GM18511 (cell line): ENCODE data around the gene PPP2R5C.

Experiments
- ATAC-seq: cut with Tn5 transposase; IDR thresholded peaks from one replicate; pipeline ENCODE4 v1.9.1; 2021; ENCODE audit warnings: mild to moderate bottlenecking, moderate library complexity; ENCODE audit not compliant: unreplicated experiment

Gene PPP2R5C

GRCh38 chr14:101754893-101755292 lies 6.6 kb upstream of the PPP2R5C start:
- no peak for ATAC-seq

GRCh38 chr14:101755591-101756324 lies 5.8 kb upstream of the PPP2R5C start:
- ATAC-seq: no peak

- no peak for ATAC-seq
These were observed 4.3 kb upstream of the PPP2R5C start for GRCh38 chr14:101757064-101757838.

- no peak for ATAC-seq
These were observed 3.7 kb upstream of the PPP2R5C start for GRCh38 chr14:101757839-101758211.

GRCh38 chr14:101758913-101759593 lies 2.5 kb upstream of the PPP2R5C start:
- no peak for ATAC-seq

- ATAC-seq: peak; percentile 53
These were observed 1.1 kb upstream of the PPP2R5C start for GRCh38 chr14:101760138-101761011.

GRCh38 chr14:101761881-101762529 lies 496 bp downstream of the PPP2R5C start:
- peak; percentile 30 for ATAC-seq

GRCh38 chr14:101762530-101763101 lies 1.1 kb downstream of the PPP2R5C start:
- ATAC-seq: no peak

- no peak for ATAC-seq
These were observed 2.6 kb downstream of the PPP2R5C start for GRCh38 chr14:101763941-101764709.

- no peak for ATAC-seq
These were observed 6.3 kb downstream of the PPP2R5C start for GRCh38 chr14:101767618-101768362.

GRCh38 chr14:101770183-101770582 lies 8.7 kb downstream of the PPP2R5C start:
- ATAC-seq: no peak

GRCh38 chr14:101772770-101773169 lies 11.3 kb downstream of the PPP2R5C start:
- ATAC-seq: no peak

- no peak for ATAC-seq
These were observed 11.9 kb downstream of the PPP2R5C start for GRCh38 chr14:101773378-101773777.

- no peak for ATAC-seq
These were observed 12.7 kb downstream of the PPP2R5C start for GRCh38 chr14:101774006-101774795.

- no peak for ATAC-seq
These were observed 13.3 kb downstream of the PPP2R5C start for GRCh38 chr14:101774814-101775213.

GRCh38 chr14:101775826-101776225 lies 14.3 kb downstream of the PPP2R5C start:
- ATAC-seq: peak; percentile 42

GRCh38 chr14:101776344-101776743 lies 14.8 kb downstream of the PPP2R5C start:
- ATAC-seq: peak; percentile 67

GRCh38 chr14:101780390-101780789 lies 18.9 kb downstream of the PPP2R5C start:
- no peak for ATAC-seq
